Stimulated activated CD4-positive, alpha-beta T cell treated with anti-CD3 and anti-CD28 coated beads, Interleukin-1b, Interleukin-23, amount 100 ng/mL, for 1 hour (primary cell): Measurements from ENCODE around the gene SCRT2.
"Not testable (repeated sequence)": the region's sequence is repeated elsewhere in the genome, so short reads cannot be mapped to it uniquely, and the experiment has no call there.

ENCODE experiments used
- DNase-seq, 2 donors: peaks; one replicate each; pipeline ENCODE4 v3.0.0-alpha.2; 2020; ENCODE audit warnings: low read depth in 2 of 2

SCRT2 gene

GRCh38 chr20:675453-676314 lies at the start of gene SCRT2:
TSS of gene SCRT2 (minus strand) at chr20:675802. CDS start at chr20:675601, 201 bp downstream.
- DNase-seq, result peak; percentile 14 to 38

GRCh38 chr20:724797-725196 lies 49.2 kb upstream of the SCRT2 start:
- DNase-seq, result not testable (repeated sequence)

- no peak for DNase-seq
These were observed 48.2 kb upstream of the SCRT2 start for GRCh38 chr20:723756-724155.

- no peak for DNase-seq
These were observed 47.4 kb upstream of the SCRT2 start for GRCh38 chr20:722822-723644.

GRCh38 chr20:721876-722275 lies 46.3 kb upstream of the SCRT2 start:
- no peak for DNase-seq

- DNase-seq, result no peak
These were observed 44.2 kb upstream of the SCRT2 start for GRCh38 chr20:719816-720215.

GRCh38 chr20:719068-719467 lies 43.5 kb upstream of the SCRT2 start:
- no peak for DNase-seq

- no peak for DNase-seq
These were observed 42.2 kb upstream of the SCRT2 start for GRCh38 chr20:717832-718231.

GRCh38 chr20:717271-717670 lies 41.7 kb upstream of the SCRT2 start:
- DNase-seq, result no peak

- no peak for DNase-seq
These were observed 38.9 kb upstream of the SCRT2 start for GRCh38 chr20:714453-714852.

- DNase-seq, result no peak
These were observed 36.0 kb upstream of the SCRT2 start for GRCh38 chr20:711576-711975.

- no peak for DNase-seq
These were observed 35.3 kb upstream of the SCRT2 start for GRCh38 chr20:710780-711450.

GRCh38 chr20:709991-710779 lies 34.6 kb upstream of the SCRT2 start:
- no peak for DNase-seq

- DNase-seq, result no peak
These were observed 33.8 kb upstream of the SCRT2 start for GRCh38 chr20:709423-709822.

GRCh38 chr20:708956-709355 lies 33.4 kb upstream of the SCRT2 start:
- no peak for DNase-seq

GRCh38 chr20:707451-708110 lies 32.0 kb upstream of the SCRT2 start:
- no peak for DNase-seq

- DNase-seq, result no peak
These were observed 30.8 kb upstream of the SCRT2 start for GRCh38 chr20:706366-706885.

GRCh38 chr20:704726-705125 lies 29.1 kb upstream of the SCRT2 start:
- no peak for DNase-seq

GRCh38 chr20:703426-703825 lies 27.8 kb upstream of the SCRT2 start:
- DNase-seq, result no peak

GRCh38 chr20:703006-703405 lies 27.4 kb upstream of the SCRT2 start:
- DNase-seq, result no peak
